GM18951 (cell line): Measurements from ENCODE around the gene MOCOS.

Experiments used
- POLR2A ChIP-seq: IDR thresholded peaks from 4 replicates; pipeline ENCODE4 v1.6.1; 2011; ENCODE audit warnings: mild to moderate bottlenecking; ENCODE audit not compliant: insufficient read length, insufficient read depth; ENCODE audit errors: extremely low read depth
- in situ Hi-C: fragments of 300-500 bp; cut with MboI; formaldehyde crosslinking; loops from one replicate; pipeline ENCODE4 v1.12.0; 2022; ENCODE audit warnings: low sequenced_read_pairs, mixed read lengths, inconsistent platforms; ENCODE audit not compliant: unreplicated experiment

Gene MOCOS

DNA sequence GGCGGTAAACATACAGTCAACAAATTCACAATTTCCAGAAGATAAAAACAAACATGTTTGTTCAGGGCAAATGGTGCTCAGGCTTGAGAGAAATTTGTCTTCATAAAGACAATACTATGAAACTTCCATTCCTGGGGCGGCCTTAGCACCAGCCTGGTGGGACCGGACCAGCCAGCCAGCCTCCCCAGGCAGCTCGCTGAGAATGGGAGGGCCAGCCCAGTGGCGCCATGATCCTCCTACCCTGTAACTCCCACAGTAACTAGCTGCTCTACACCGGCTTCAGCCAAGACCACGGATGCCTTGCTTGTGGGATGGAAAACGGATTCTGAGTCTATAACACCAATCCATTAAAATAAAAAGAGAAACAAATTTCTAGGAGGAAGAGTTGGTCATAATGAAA, 86.0 kb downstream of the MOCOS start:
- no peak for TF ChIP-seq POLR2A
- in situ Hi-C loops = loop anchor here (25.0 kb wide), 1 partner anchor 886 kb away; the partner anchor contains the start of gene ZNF396

DNA sequence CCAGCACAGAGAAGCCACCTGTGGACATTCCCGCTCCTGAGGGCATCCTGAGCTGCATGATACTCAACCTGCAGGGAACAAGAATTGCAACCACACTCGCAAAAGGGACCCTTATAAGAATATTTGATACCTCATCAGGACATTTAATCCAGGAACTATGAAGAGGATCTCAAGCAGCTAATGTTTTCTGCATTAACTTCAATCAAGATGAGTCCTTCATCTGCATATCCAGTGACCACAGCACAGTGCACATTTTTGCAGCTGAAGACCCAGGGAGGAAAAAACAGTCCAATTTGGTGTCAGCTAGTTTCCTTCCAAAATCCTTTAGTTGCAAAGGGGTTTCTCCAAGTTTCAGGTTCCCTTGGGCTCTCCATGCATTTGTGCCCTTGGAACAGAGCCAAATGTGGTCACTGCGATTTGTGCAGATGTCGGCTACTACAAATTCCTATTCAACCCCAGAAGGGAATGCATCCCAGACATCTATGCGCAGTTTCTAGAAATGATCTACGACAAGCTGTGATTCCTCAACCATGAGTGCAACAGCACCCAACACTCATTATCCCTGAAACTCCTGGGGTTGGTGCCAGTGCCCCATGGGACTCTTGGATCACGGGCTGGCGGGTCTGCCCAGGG, 86.9 kb downstream of the MOCOS start:
- in situ Hi-C loops = loop anchor here (25.0 kb wide), 1 partner anchor 887 kb away; the partner anchor contains the start of gene ZNF396
- TF ChIP-seq POLR2A = no peak

DNA sequence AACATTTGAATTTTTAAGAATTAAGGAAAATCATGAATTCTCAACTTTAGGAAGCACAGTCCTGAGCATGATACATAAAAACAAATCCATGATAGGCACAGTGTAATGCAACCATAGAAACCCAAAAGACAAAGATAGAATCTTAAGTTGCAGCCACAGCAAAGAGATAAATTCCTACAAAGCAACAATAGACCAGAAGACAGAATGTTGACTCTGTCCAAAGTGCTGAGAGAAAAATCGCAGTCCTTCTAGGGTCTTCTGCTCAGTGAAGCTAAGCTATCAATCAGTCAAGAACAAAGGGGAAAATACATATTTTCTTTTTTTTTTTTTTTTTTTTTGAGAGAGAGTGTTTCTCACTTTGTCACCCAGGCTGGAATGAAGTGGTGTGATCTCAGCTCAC, 88.3 kb downstream of the MOCOS start:
- no peak for TF ChIP-seq POLR2A
- in situ Hi-C loops = loop anchor here (25.0 kb wide), 1 partner anchor 513 kb away; no protein-coding TSS in a partner anchor

DNA sequence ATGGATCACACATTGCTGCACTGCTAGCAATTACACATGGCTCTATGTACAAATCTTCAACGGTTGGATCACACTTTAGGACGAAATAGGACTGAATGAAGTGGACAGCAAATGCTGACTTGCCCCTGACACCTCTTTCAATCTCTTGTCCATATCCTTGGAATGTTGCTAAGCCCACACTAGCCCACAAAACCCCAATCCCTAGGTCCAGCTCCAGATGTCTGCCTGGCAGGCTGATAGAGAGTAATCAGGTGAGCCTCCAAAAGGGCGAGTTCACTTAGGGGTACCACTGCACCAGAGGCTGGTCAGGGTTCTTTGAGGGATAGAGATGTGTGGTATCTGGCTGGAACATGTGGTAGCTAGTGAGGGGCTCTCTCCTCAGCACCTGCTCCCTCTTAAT, 91.7 kb downstream of the MOCOS start:
- no peak for TF ChIP-seq POLR2A
- in situ Hi-C loops = loop anchor here (25.0 kb wide), 1 partner anchor 517 kb away; no protein-coding TSS in a partner anchor

DNA sequence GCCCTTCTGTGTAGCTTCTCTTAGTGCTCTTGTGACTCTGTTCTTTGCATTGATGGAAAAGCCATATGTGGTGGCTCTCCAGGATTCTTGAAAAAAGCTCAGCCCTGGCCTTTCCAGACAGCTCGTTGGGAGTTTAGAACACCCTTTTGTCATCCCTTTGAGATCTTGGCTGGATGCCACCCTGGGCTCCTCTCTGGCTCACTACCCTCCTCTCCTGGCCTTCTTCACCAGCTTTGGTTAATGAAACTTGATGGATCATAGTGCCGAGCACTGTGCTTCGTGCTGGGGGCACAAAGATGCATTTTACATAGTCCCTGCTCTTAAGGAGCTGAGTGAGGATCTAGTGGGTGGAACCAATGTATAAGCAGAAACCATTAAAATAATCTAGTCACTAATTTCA, 94.6 kb downstream of the MOCOS start:
- in situ Hi-C loops = loop anchor here (5.0 to 25.0 kb wide), 3 partner anchors 190 to 520 kb away; no protein-coding TSS in a partner anchor
- TF ChIP-seq POLR2A = no peak

DNA sequence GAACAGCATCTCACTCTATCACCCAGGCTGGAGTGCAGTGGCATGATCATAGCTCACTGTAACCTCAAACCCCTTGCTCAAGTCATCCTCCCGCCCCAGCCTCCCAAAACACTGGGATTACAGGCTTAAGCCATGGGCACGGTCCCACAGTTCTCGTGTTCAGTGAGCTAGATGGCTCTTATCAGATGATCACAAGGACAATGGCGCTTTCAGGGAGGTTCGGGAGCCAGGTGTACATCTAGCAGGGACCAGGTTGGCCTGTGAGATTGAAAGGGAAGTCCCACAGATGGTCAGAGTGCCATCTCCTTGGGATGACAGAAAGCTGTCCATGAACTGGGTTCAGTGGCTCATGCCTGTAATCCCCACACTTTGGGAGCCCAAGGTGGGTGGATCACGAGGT, 96.2 kb downstream of the MOCOS start:
- in situ Hi-C loops = loop anchor here (5.0 to 25.0 kb wide), 3 partner anchors 191 to 521 kb away; no protein-coding TSS in a partner anchor
- no peak for TF ChIP-seq POLR2A

DNA sequence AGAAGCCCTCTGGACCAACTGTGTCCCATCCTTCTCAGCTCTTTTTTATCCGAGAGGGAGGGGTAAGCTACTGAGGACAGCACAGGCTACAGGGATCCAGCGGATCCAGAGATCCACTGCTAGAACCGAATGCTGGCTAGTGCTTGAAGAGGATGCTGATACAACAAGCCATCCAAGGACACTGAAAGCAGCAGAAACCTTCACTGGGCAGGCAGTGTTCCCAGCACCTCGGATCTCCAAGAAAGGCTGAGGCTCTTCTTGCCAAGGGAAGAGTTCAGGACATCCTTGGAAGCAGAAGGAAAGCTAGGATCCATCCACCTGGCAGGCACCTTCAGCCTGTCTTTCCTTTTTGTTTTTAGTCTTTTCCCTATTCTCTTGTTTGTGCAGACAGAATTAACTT, 97.0 kb downstream of the MOCOS start:
- TF ChIP-seq POLR2A = no peak
- in situ Hi-C loops = loop anchor here (5.0 to 25.0 kb wide), 3 partner anchors 192 to 522 kb away; no protein-coding TSS in a partner anchor

DNA sequence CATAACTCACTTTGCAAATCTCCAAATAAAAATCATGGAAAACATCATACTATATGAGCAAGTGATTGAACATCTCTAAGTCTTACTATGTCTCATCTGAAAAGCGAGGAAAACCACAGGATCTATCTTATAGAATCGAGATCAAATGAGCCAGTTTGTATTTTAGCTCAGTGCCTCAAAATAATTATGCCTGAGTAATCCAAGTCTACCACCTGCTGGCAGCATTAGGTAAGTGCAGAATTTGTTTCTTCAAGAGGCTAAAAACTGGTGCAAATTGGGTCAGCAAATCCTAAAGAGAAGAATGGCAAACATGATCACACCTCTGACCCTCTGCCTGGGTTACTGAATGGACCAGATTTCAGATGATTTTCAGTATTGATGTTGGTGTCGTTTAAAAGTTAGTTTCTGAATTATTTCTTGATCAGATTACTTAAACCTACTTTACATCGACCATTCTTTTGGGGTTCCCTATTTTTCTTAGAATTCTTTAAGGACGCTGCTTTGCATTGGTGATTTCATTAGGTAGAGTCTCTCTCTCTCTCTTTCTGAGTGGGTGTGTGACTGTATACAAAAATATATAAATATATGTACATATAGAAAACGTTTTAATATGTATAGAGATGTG, 97.5 kb downstream of the MOCOS start:
- in situ Hi-C loops = loop anchor here (5.0 to 25.0 kb wide), 3 partner anchors 192 to 522 kb away; no protein-coding TSS in a partner anchor
- no peak for TF ChIP-seq POLR2A

DNA sequence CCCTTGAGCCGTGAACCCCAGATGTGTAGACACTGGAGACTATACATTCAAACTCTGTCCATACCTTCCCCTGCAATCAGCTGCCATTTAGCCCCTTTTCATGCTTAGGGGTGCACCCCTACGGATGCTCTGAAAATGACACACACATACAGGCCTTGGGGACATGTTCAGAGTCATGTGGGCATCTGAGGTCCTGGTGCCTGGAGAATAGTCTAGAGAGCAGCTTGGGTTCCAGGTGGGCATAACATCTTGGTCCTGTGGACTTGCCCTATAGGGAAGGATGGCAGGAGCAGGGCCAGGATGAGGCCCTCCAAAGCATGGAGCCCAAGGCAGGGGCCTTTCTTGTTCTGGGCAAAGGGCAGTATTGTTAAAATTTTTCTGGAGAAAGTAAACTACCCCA, 100.4 kb downstream of the MOCOS start:
- in situ Hi-C loops = loop anchor here (10.0 to 25.0 kb wide), 2 partner anchors 273 to 525 kb away; no protein-coding TSS in a partner anchor
- TF ChIP-seq POLR2A = no peak

DNA sequence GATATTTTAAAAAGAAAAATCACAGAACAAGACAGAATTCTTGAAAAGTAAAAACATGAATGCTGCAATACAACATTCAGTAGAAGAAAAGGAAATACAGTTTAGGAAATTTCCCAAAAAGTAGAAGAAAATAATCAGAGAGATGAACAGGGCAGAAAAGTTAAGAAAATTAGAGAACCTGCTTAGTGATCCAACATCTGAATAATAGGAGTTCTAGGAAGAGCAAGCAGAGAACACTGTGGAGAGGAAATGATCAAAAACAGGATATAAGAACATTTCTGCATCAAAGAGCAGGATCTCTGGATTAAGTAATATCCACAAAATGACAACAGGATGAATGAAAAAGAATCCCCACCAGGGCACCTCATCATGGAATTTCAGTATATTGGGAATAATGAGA, 101.4 kb downstream of the MOCOS start:
- in situ Hi-C loops = loop anchor here (10.0 to 25.0 kb wide), 2 partner anchors 274 to 526 kb away; no protein-coding TSS in a partner anchor

DNA sequence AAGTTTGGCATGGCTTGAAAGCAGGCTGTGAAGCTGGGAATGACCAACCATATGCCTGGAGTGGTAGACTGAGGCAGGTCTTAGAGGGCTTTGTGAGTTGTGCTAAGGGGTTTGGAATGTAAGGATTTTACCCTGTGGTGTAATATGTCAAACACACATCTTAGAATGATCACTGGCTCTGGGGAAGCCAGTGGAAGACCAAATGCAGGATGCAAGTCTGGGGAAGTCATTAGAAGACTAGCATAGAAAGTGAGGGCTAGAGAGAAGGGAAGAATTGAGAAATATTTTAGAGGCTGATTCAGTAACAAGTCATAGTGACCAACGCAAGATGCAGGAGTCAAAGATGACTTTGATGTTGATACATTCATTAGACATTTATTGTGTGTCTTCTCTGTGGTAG, 106.7 kb downstream of the MOCOS start:
- in situ Hi-C loops = loop anchor here (25.0 kb wide), 1 partner anchor 532 kb away; no protein-coding TSS in a partner anchor
- no peak for TF ChIP-seq POLR2A

More for the DNA sequence above, 101.4 kb downstream of the MOCOS start:
- no peak for TF ChIP-seq POLR2A

DNA sequence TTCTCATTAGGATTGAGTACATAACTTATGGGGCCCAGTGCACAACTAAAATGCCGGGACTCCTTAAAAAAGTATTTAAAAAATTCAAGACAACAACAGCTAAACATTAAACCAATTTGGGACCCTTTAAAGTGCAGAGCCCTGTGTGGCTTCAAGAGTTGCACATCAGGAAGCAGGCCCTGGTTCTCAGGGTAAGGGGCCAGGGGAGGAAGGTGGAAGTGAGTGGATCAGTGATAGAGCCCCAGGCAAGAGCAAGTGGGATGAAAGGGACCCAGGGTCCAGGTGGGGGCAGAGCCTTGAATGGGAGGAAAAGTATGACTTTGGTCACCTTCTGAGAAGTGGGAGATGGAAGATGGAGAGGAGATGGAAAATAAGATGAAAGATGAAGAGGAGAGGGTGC, 107.9 kb downstream of the MOCOS start:
- in situ Hi-C loops = loop anchor here (25.0 kb wide), 1 partner anchor 533 kb away; no protein-coding TSS in a partner anchor
- no peak for TF ChIP-seq POLR2A

DNA sequence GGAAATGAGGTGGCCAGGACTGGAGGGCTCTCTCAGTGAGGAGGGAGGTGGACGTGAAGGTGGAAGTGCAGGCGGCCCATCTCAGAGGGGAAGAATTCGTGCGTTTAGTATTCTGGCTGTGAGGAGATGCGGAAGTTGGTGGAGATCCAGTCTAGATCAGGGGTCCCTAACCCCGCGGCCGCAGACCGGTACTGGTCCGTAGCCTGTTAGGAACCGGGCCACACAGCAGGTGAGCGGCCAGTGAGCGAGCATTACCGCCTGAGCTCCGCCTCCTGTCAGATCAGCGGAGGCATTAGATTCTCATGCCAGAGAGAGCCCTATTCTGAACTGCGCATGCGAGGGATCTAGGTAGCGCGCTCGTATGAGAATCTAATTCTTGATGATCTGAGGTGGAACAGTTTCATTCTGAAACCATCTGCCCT, 108.6 kb downstream of the MOCOS start:
- no peak for TF ChIP-seq POLR2A
- in situ Hi-C loops = loop anchor here (25.0 kb wide), 1 partner anchor 534 kb away; no protein-coding TSS in a partner anchor
